Right ventricle myocardium superior (tissue), 1 donor: ENCODE measurements around the gene PDPR. TPM values are rescaled to one million over a fixed set of nuclear protein-coding genes. Genes with fewer than 3 reads are reported as not detected.
"Not testable (repeated sequence)": the region's sequence is repeated elsewhere in the genome, so short reads cannot be mapped to it uniquely, and the experiment has no call there.

ENCODE experiments used
- ATAC-seq: fragments of 200-7000 bp; cut with Tn5 transposase; one replicate; pipeline ENCODE4 v1.9.1; 2020; ENCODE audit warnings: mild to moderate bottlenecking; ENCODE audit not compliant: poor library complexity
- DNase-seq: peaks from one replicate; pipeline ENCODE4 v3.0.0-alpha.2; 2020
- intact Hi-C: fragments of 100-400 bp; cut with DNase I; formaldehyde crosslinking; loops from one replicate; pipeline ENCODE4 v1.11.2; 2022
- total RNA-seq: library from RNA; stranded (reverse); fragmentation: NEBNext Ultra II Directional; extraction: Animal tissue kit (Norgen Biotek cat#: 25700); gene quantifications from one replicate; pipeline ENCODE4 v1.2.1, GENCODE V29; 2021
- donor health status: DM: no; HTN: yes; CAD: no; lungs with severe emphysema.

The PDPR gene
- total RNA-seq, 1 donor from 2014 or later = 19.8 TPM

GRCh38 chr16:70198230-70198629, 84.1 kb downstream of the PDPR start:
- intact Hi-C loops, DNase-seq, ATAC-seq: not testable (repeated sequence)

- not testable (repeated sequence) for DNase-seq, ATAC-seq
Observed at GRCh38 chr16:70198666-70199065, 84.5 kb downstream of the PDPR start.

GRCh38 chr16:70199170-70199569, 85.0 kb downstream of the PDPR start:
- ATAC-seq, intact Hi-C loops, DNase-seq: not testable (repeated sequence)

More at GRCh38 chr16:70198666-70199065, 84.5 kb downstream of the PDPR start:
- intact Hi-C loops = not testable (repeated sequence)

- DNase-seq, ATAC-seq, intact Hi-C loops: not testable (repeated sequence)
Observed at GRCh38 chr16:70200063-70200462, 85.9 kb downstream of the PDPR start.

- intact Hi-C loops, ATAC-seq, DNase-seq: not testable (repeated sequence)
Observed at GRCh38 chr16:70203508-70203907, 89.4 kb downstream of the PDPR start.

- DNase-seq, intact Hi-C loops, ATAC-seq: not testable (repeated sequence)
Observed at GRCh38 chr16:70204010-70204409, 89.9 kb downstream of the PDPR start.

GRCh38 chr16:70204668-70205405, 90.7 kb downstream of the PDPR start:
- DNase-seq, ATAC-seq, intact Hi-C loops: not testable (repeated sequence)

- intact Hi-C loops, ATAC-seq, DNase-seq: not testable (repeated sequence)
Observed at GRCh38 chr16:70206382-70206781, 92.2 kb downstream of the PDPR start.

Other genes starting within 250 kb of the PDPR start
- 0.24 TPM for gene CLEC18A, start 163.0 kb upstream of the PDPR start, total RNA-seq
- gene CLEC18C, start 59.5 kb downstream of the PDPR start, total RNA-seq = not detected
- 10.7 TPM for gene EXOSC6, start 137.6 kb downstream of the PDPR start, total RNA-seq
- 59.7 TPM for gene AARS1, start 175.2 kb downstream of the PDPR start, total RNA-seq
- 13.9 TPM for gene DDX19B, start 184.9 kb downstream of the PDPR start, total RNA-seq
- 25.0 TPM for gene DDX19A, start 232.6 kb downstream of the PDPR start, total RNA-seq